Endometrium (tissue), 2 donors: Measurements from ENCODE around the gene SPTSSA.
"Not testable (repeated sequence)": the region's sequence is repeated elsewhere in the genome, so short reads cannot be mapped to it uniquely, and the experiment has no call there.

Experiments
- FAIRE-seq: peaks from 2 replicates; lab custom pipeline; 2012; peaks lifted over from hg19 to GRCh38; lab: Jason Lieb, UNC
- donor health status: control.
- donor health status: control.

SPTSSA gene

GRCh38 chr14:34462132-34462893 is at the start of gene SPTSSA:
Gene SPTSSA (minus strand): TSS chr14:34462240. CDS start chr14:34462207, 33 bp downstream.
- no peak for FAIRE-seq

- no peak for FAIRE-seq
Observed at GRCh38 chr14:34507884-34508283, 45.8 kb upstream of the SPTSSA start.

GRCh38 chr14:34507459-34507858 is 45.4 kb upstream of the SPTSSA start:
- no peak for FAIRE-seq

- FAIRE-seq: not testable (repeated sequence)
Observed at GRCh38 chr14:34505124-34505491, 43.1 kb upstream of the SPTSSA start.

GRCh38 chr14:34504027-34504426 is 42.0 kb upstream of the SPTSSA start:
- FAIRE-seq: not testable (repeated sequence)

GRCh38 chr14:34502545-34503225 is 40.6 kb upstream of the SPTSSA start:
- FAIRE-seq: peak; percentile 76

- no peak for FAIRE-seq
Observed at GRCh38 chr14:34502001-34502400, 40.0 kb upstream of the SPTSSA start.

GRCh38 chr14:34501004-34501580 is 39.1 kb upstream of the SPTSSA start:
- FAIRE-seq: no peak

- FAIRE-seq: no peak
Observed at GRCh38 chr14:34498684-34499412, 36.8 kb upstream of the SPTSSA start.

GRCh38 chr14:34496679-34497513 is 34.9 kb upstream of the SPTSSA start:
- no peak for FAIRE-seq

GRCh38 chr14:34496007-34496678 is 34.1 kb upstream of the SPTSSA start:
- FAIRE-seq: no peak

GRCh38 chr14:34489324-34489723 is 27.3 kb upstream of the SPTSSA start:
- no peak for FAIRE-seq

- FAIRE-seq: no peak
Observed at GRCh38 chr14:34488528-34488927, 26.5 kb upstream of the SPTSSA start.

GRCh38 chr14:34484726-34485125 is 22.7 kb upstream of the SPTSSA start:
- no peak for FAIRE-seq

GRCh38 chr14:34482463-34482862 is 20.4 kb upstream of the SPTSSA start:
- FAIRE-seq: no peak

- FAIRE-seq: no peak
Observed at GRCh38 chr14:34479694-34480093, 17.7 kb upstream of the SPTSSA start.

GRCh38 chr14:34478261-34478660 is 16.2 kb upstream of the SPTSSA start:
- FAIRE-seq: no peak

- not testable (repeated sequence) for FAIRE-seq
Observed at GRCh38 chr14:34476036-34476435, 14.0 kb upstream of the SPTSSA start.

GRCh38 chr14:34475163-34475562 is 13.1 kb upstream of the SPTSSA start:
- no peak for FAIRE-seq

- FAIRE-seq: no peak
Observed at GRCh38 chr14:34474187-34474679, 12.2 kb upstream of the SPTSSA start.

- FAIRE-seq: no peak
Observed at GRCh38 chr14:34472706-34473279, 10.8 kb upstream of the SPTSSA start.
